HCT116 (cell line): Measurements from ENCODE around the gene EIF3A.

Experiments used
- CEBPB ChIP-seq: IDR thresholded peaks from 2 replicates; pipeline ENCODE4 v1.6.1; 2012; ENCODE audit warnings: low read depth
- JUND ChIP-seq: IDR thresholded peaks from 2 replicates; pipeline ENCODE4 v1.6.1; 2012
- POLR2A ChIP-seq: IDR thresholded peaks from 2 replicates; pipeline ENCODE4 v1.7.0; 2011; ENCODE audit warnings: borderline replicate concordance; ENCODE audit not compliant: insufficient read depth, insufficient read length; ENCODE audit errors: extremely low read depth
- ZBTB33 ChIP-seq: IDR thresholded peaks from 2 replicates; pipeline ENCODE4 v1.6.1; 2011; ENCODE audit warnings: mild to moderate bottlenecking, low read length, moderate library complexity; ENCODE audit not compliant: insufficient replicate concordance; ENCODE audit errors: extremely low read depth
- TF ChIP-seq, protein P1 (sequence below): IDR thresholded peaks from 2 replicates; pipeline ENCODE4 v1.6.1; 2012; ENCODE audit warnings: low read depth

- TF ChIP-seq, protein P1, sequence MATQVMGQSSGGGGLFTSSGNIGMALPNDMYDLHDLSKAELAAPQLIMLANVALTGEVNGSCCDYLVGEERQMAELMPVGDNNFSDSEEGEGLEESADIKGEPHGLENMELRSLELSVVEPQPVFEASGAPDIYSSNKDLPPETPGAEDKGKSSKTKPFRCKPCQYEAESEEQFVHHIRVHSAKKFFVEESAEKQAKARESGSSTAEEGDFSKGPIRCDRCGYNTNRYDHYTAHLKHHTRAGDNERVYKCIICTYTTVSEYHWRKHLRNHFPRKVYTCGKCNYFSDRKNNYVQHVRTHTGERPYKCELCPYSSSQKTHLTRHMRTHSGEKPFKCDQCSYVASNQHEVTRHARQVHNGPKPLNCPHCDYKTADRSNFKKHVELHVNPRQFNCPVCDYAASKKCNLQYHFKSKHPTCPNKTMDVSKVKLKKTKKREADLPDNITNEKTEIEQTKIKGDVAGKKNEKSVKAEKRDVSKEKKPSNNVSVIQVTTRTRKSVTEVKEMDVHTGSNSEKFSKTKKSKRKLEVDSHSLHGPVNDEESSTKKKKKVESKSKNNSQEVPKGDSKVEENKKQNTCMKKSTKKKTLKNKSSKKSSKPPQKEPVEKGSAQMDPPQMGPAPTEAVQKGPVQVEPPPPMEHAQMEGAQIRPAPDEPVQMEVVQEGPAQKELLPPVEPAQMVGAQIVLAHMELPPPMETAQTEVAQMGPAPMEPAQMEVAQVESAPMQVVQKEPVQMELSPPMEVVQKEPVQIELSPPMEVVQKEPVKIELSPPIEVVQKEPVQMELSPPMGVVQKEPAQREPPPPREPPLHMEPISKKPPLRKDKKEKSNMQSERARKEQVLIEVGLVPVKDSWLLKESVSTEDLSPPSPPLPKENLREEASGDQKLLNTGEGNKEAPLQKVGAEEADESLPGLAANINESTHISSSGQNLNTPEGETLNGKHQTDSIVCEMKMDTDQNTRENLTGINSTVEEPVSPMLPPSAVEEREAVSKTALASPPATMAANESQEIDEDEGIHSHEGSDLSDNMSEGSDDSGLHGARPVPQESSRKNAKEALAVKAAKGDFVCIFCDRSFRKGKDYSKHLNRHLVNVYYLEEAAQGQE, result no peak
- TF ChIP-seq ZBTB33 (no peak), POLR2A (no peak), CEBPB (no peak), JUND (no peak; the same call in 1 of the 2 replicates)
Observed at GRCh38 chr10:119030421-119031250, 50.0 kb downstream of the EIF3A start.
